SK-N-SH (cell line): Measurements from ENCODE around the gene RELN. TPM values are rescaled to one million over a fixed set of nuclear protein-coding genes. Genes with fewer than 3 reads are reported as not detected.

Source experiments
- CTCF ChIA-PET: fragments of 300-600, 350-600 bp; formaldehyde crosslinking; extraction: SDS; loops from one replicate; lab custom pipeline; 2021; lab: Yijun Ruan, JAX
- POLR2A ChIA-PET: fragments of 350-600 bp; sonication (Branson Sonifier 250); formaldehyde crosslinking; extraction: SDS; loops from one replicate; lab custom pipeline; 2020; ENCODE audit warnings: antibody characterized with exemption, inconsistent platforms; lab: Yijun Ruan, JAX
- DNase-seq: peaks from one replicate; pipeline ENCODE4 v3.0.0; 2012
- H2AFZ ChIP-seq: fragments of 200-600 bp; sonication (generic); 2 replicates; pipeline ENCODE4 v1.8.1; 2016; ENCODE audit warnings: antibody characterized with exemption, mild to moderate bottlenecking, low read depth
- H3F3A ChIP-seq: fragments of 200-600 bp; sonication (generic); replicated peaks from 2 replicates; pipeline ENCODE3; 2016; ENCODE audit warnings: antibody characterized with exemption, mild to moderate bottlenecking; ENCODE audit not compliant: insufficient read depth
- H3K27ac ChIP-seq, 2 experiments: fragments of 200-500 bp in 1 of 2; fragments of 200-600 bp in 1 of 2; sonication (Bioruptor generic) in 1 of 2; sonication (generic), shearing (Covaris generic) in 1 of 2; 2 replicates each; pipeline versions ENCODE4 v1.5.1 to v1.6.1; 2014 to 2016; ENCODE audit warnings: low read depth in 2 of 2, inconsistent platforms in 1 of 2, low read length in 1 of 2, mild to moderate bottlenecking in 1 of 2, mixed read lengths in 1 of 2
- H3K27me3 ChIP-seq: fragments of 200-600 bp; sonication (generic), shearing (Covaris generic); 2 replicates; pipeline ENCODE4 v1.6.1; 2016; ENCODE audit warnings: mixed run types; ENCODE audit not compliant: insufficient read depth
- H3K36me3 ChIP-seq, 2 experiments: fragments of 200-500 bp in 1 of 2; fragments of 200-600 bp in 1 of 2; sonication (Bioruptor generic) in 1 of 2; sonication (generic) in 1 of 2; replicated peaks in 1 of 2; 2 replicates each; pipeline versions ENCODE3 to v1.5.1; 2014 to 2016; ENCODE audit warnings: low read length in 1 of 2, mild to moderate bottlenecking in 1 of 2; ENCODE audit not compliant: insufficient read depth in 2 of 2, control insufficient read depth in 1 of 2
- H3K4me1 ChIP-seq, 2 experiments: fragments of 200-500 bp in 1 of 2; fragments of 200-600 bp in 1 of 2; sonication (Bioruptor generic) in 1 of 2; sonication (generic), shearing (Covaris generic) in 1 of 2; 2 replicates each; pipeline versions ENCODE4 v1.5.1 to v1.6.1; 2014 to 2016; ENCODE audit warnings: low read depth in 1 of 2, low read length in 1 of 2, mixed run types in 1 of 2; ENCODE audit not compliant: insufficient read depth in 2 of 2, control insufficient read depth in 1 of 2
- H3K4me2 ChIP-seq: fragments of 200-600 bp; sonication (generic), shearing (Covaris generic); 2 replicates; pipeline ENCODE4 v1.6.1; 2017; ENCODE audit warnings: mixed run types
- H3K4me3 ChIP-seq, 2 experiments: fragments of 200-500 bp in 1 of 2; fragments of 200-600 bp in 1 of 2; sonication (Bioruptor generic) in 1 of 2; sonication (generic), shearing (Covaris generic) in 1 of 2; 2 replicates each; pipeline versions ENCODE4 v1.5.1 to v1.8.1; 2014 to 2016; ENCODE audit warnings: low read depth in 2 of 2, inconsistent platforms in 1 of 2, low read length in 1 of 2, mild to moderate bottlenecking in 1 of 2, mixed read lengths in 1 of 2, moderate library complexity in 1 of 2
- H3K79me2 ChIP-seq: fragments of 200-600 bp; sonication (generic); 2 replicates; pipeline ENCODE4 v1.8.1; 2017; ENCODE audit warnings: mild to moderate bottlenecking; ENCODE audit not compliant: insufficient read depth
- H3K9ac ChIP-seq: fragments of 200-600 bp; sonication (generic); 2 replicates; pipeline ENCODE4 v1.6.1; 2017; ENCODE audit warnings: mixed run types
- H3K9me2 ChIP-seq: fragments of 200-600 bp; sonication (generic); 2 replicates; pipeline ENCODE4 v1.6.1; 2017; ENCODE audit warnings: mixed run types
- H3K9me3 ChIP-seq: fragments of 200-600 bp; sonication (generic); 2 replicates; pipeline ENCODE4 v1.6.1; 2017; ENCODE audit warnings: mixed run types, mild to moderate bottlenecking, moderate library complexity
- H4K20me1 ChIP-seq: fragments of 200-600 bp; sonication (generic); 2 replicates; pipeline ENCODE4 v1.6.1; 2017; ENCODE audit warnings: mild to moderate bottlenecking, mixed run types; ENCODE audit not compliant: insufficient read depth
- CHD2 ChIP-seq: fragments of 150-350 bp; IDR thresholded peaks from 2 replicates; pipeline ENCODE4 v1.6.1; 2018; ENCODE audit warnings: low read length; ENCODE audit not compliant: partially characterized antibody
- CTCF ChIP-seq: fragments of 200-600 bp; sonication (generic); IDR thresholded peaks from 2 replicates; pipeline ENCODE4 v1.6.1; 2017; ENCODE audit warnings: antibody characterized with exemption, mild to moderate bottlenecking, moderate library complexity
- FOXJ3 ChIP-seq: sonication (generic); formaldehyde crosslinking; IDR thresholded peaks from 2 replicates; pipeline ENCODE4 v1.5.1; 2020; ENCODE audit warnings: mild to moderate bottlenecking, missing genetic modification reagents
- MEF2A ChIP-seq: IDR thresholded peaks from 2 replicates; pipeline ENCODE4 v1.4.0; 2012; ENCODE audit warnings: low read depth, borderline replicate concordance
- NRF1 ChIP-seq: IDR thresholded peaks from 2 replicates; pipeline ENCODE4 v1.6.1; 2012; ENCODE audit warnings: low read depth, mild to moderate bottlenecking, low read length
- POLR2AphosphoS5 ChIP-seq: IDR thresholded peaks from 2 replicates; pipeline ENCODE4 v1.6.1; 2012; ENCODE audit warnings: low read depth, low read length
- RAD21 ChIP-seq: IDR thresholded peaks from 2 replicates; pipeline ENCODE4 v1.6.1; 2012; ENCODE audit warnings: mild to moderate bottlenecking, low read length
- RFX5 ChIP-seq: IDR thresholded peaks from 2 replicates; pipeline ENCODE4 v1.6.1; 2012; ENCODE audit warnings: mild to moderate bottlenecking, improper control_type of control experiment, low read length
- RXRA ChIP-seq: IDR thresholded peaks from 2 replicates; pipeline ENCODE4 v1.4.0; 2012; ENCODE audit warnings: low read depth, mild to moderate bottlenecking, borderline replicate concordance
- SMC3 ChIP-seq: IDR thresholded peaks from 2 replicates; pipeline ENCODE4 v1.6.1; 2012; ENCODE audit warnings: low read depth, low read length, improper control_type of control experiment
- USF1 ChIP-seq: IDR thresholded peaks from 2 replicates; pipeline ENCODE4 v1.4.0; 2012; ENCODE audit warnings: low read depth, borderline replicate concordance
- ZBTB33 ChIP-seq: IDR thresholded peaks from 2 replicates; pipeline ENCODE4 v1.4.0; 2012; ENCODE audit warnings: low read depth, borderline replicate concordance
- WGBS: methylation state at CpG from one replicate; pipeline ENCODE4 v1.1.6; 2017; ENCODE audit warnings: low lambda C conversion rate; 5-methylcytosine and 5-hydroxymethylcytosine counted together
- polyA plus RNA-seq, 3 experiments: library from polyadenylated mRNA; depleted of rRNA; stranded (reverse); fragments of >200 nt; gene quantifications; 2 replicates each; pipeline ENCODE4 v1.2.3, GENCODE V29; 2012
- TF ChIP-seq, protein P1 (sequence below): fragments of 150-350 bp; IDR thresholded peaks from 2 replicates; pipeline ENCODE4 v1.6.1; 2017; ENCODE audit warnings: antibody characterized with exemption, low read length, low read depth, borderline replicate concordance
- TF ChIP-seq, protein P2 (sequence below): IDR thresholded peaks from 2 replicates; pipeline ENCODE4; 2012
- TF ChIP-seq, protein P3 (sequence below): IDR thresholded peaks from 2 replicates; pipeline ENCODE4 v1.4.0; 2012; ENCODE audit warnings: low read depth

RELN gene
- polyA plus RNA-seq, 1 of the 3 experiments (the other 2 are of a cell fraction) = 0.02 TPM

DNA sequence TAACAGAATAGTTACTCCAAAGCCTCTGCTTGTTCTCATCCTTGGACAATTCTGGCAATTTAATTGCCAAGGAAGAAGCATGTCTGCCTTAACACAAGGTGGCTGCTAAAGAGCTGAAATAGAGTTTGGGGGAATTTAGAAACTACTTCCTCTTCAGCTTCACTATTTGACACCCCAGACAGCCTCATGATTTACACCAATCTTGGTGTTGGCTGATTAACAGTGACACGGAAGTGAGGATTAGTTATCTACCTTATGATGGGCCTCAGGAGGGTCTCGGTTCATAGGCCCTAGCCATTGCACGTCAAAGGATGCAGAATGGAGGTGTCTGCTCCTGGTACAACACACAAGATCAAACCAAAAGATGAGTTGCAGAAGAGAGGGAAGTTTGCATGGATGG, 102.4 kb downstream of the RELN start:
- H3K36me3 ChIP-seq = no peaks in the 10 kb centered on the region
- H3K27ac ChIP-seq = no peak overlapping the region
- no peak for TF ChIP-seq RAD21
- H4K20me1 ChIP-seq = no peaks in the 10 kb centered on the region
- H3K9ac ChIP-seq = no peak overlapping the region
- no peak overlapping the region for H3K4me3 ChIP-seq
- no peaks in the 10 kb centered on the region for H3K4me1 ChIP-seq
- WGBS = 32% methylated on average over 3 of the region's 3 CpGs
- no peaks in the 10 kb centered on the region for H3K9me2 ChIP-seq
- H3K27me3 ChIP-seq = no peaks in the 10 kb centered on the region
- H3K79me2 ChIP-seq = no peaks in the 10 kb centered on the region
- H3K4me2 ChIP-seq = no peak overlapping the region
- H2AFZ ChIP-seq = no peak overlapping the region
- no peaks in the 10 kb centered on the region for H3F3A ChIP-seq
- no peaks in the 10 kb centered on the region for H3K9me3 ChIP-seq
- ChIA-PET POLR2A (no interaction called here), CTCF (no interaction called here)
- no peak for DNase-seq

DNA sequence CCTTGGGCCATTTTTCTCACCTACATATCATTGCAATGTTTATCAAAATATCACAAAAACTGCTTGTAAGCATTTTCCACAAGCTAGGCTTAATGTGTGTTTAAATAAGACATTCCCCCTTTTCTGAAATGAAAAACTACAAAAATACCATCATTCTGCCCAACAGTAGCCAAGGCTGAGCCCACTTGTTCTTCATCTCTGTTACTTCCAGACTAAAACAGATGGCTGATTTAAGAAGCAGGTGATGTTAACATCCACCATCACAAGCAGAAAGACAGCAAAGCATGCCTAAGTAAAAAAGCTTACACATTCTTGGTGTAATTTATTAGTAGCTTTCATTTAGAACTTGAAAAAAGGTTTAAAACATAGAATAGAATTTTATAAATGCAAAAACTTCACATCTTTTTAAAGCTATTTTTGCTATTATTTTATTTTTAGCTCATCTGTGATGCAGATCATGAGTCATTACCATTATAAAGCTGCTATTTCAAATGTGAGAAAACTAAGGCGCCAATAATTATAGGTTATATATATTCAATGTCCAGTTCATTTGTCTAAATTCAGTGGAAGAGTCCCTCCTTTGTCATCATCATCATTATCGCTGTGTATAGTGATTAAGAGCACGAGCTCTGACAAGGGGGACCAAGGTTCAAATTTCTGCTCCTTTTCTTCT, 109.4 kb downstream of the RELN start:
- Histone ChIP-seq H3K4me1 (peaks cover 0 to 4% of the 10 kb centered on the region in 2 experiments; a peak in 2 of 4 replicates), H3K36me3 (no peaks in the 10 kb centered on the region), H3K4me3 (no peak overlapping the region), H3K27me3 (no peaks in the 10 kb centered on the region), H3K9me3 (no peaks in the 10 kb centered on the region), H2AFZ (no peak overlapping the region), H3K4me2 (no peak overlapping the region), H3K27ac (no peak overlapping the region), H3F3A (no peaks in the 10 kb centered on the region), H3K9ac (no peak overlapping the region), H3K9me2 (no peaks in the 10 kb centered on the region), H4K20me1 (no peaks in the 10 kb centered on the region), H3K79me2 (no peaks in the 10 kb centered on the region)
- no peak for DNase-seq
- ChIA-PET CTCF (interaction anchor here (0.8 to 1.4 kb wide), 4 partner anchors 12 to 306 kb away, joined by 3 to 4 read pairs (median 3); no protein-coding TSS in a partner anchor), POLR2A (no interaction called here)
- 48% methylated on average over 3 of the region's 3 CpGs for WGBS
- no peak for TF ChIP-seq RFX5
- TF ChIP-seq, protein P1, sequence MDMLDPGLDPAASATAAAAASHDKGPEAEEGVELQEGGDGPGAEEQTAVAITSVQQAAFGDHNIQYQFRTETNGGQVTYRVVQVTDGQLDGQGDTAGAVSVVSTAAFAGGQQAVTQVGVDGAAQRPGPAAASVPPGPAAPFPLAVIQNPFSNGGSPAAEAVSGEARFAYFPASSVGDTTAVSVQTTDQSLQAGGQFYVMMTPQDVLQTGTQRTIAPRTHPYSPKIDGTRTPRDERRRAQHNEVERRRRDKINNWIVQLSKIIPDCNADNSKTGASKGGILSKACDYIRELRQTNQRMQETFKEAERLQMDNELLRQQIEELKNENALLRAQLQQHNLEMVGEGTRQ = no peak
- TF ChIP-seq USF1 = no peak
- TF ChIP-seq POLR2AphosphoS5 = no peak
- TF ChIP-seq SMC3 = no peak
- TF ChIP-seq, protein P2, sequence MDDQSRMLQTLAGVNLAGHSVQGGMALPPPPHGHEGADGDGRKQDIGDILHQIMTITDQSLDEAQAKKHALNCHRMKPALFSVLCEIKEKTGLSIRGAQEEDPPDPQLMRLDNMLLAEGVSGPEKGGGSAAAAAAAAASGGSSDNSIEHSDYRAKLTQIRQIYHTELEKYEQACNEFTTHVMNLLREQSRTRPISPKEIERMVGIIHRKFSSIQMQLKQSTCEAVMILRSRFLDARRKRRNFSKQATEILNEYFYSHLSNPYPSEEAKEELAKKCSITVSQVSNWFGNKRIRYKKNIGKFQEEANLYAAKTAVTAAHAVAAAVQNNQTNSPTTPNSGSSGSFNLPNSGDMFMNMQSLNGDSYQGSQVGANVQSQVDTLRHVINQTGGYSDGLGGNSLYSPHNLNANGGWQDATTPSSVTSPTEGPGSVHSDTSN = no peak
- TF ChIP-seq NRF1 = no peak
- no peak for TF ChIP-seq RXRA
- TF ChIP-seq, protein P3, sequence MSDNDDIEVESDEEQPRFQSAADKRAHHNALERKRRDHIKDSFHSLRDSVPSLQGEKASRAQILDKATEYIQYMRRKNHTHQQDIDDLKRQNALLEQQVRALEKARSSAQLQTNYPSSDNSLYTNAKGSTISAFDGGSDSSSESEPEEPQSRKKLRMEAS = no peak
- TF ChIP-seq FOXJ3 (CRISPR knock-in tag) = no peak
- no peak for TF ChIP-seq MEF2A
- TF ChIP-seq CHD2 = no peak
- TF ChIP-seq ZBTB33 = no peak
- TF ChIP-seq CTCF = no peak
